Panc1 (cell line): Measurements from ENCODE around the gene VPS16. TPM values are rescaled to one million over a fixed set of nuclear protein-coding genes. Genes with fewer than 3 reads are reported as not detected.

Experiments used
- ATAC-seq: fragments of 200-7000 bp; cut with Tn5 transposase; 2 replicates; pipeline ENCODE4 v1.9.1; 2020; ENCODE audit warnings: mild to moderate bottlenecking, moderate library complexity
- BruUV-seq: library from RNA; stranded (reverse); fragments of 400-500 nt; replicated peaks from 2 replicates; lab custom pipeline; 2021; lab: Mats Ljungman, UMichigan
- CTCF ChIA-PET: fragments of 300-600 bp; sonication (Branson Sonifier 250); formaldehyde crosslinking; loops from one replicate; lab custom pipeline; 2022; ENCODE audit warnings: antibody characterized with exemption; lab: Charles Lee
- POLR2A ChIA-PET: fragments of 300-600 bp; sonication (Branson Sonifier 250); formaldehyde crosslinking; loops from one replicate; lab custom pipeline; 2022; ENCODE audit warnings: antibody characterized with exemption; lab: Charles Lee
- DNase-seq: peaks from one replicate; pipeline ENCODE4 v3.0.0-alpha.2; 2010; ENCODE audit warnings: low read depth, low spot score
- H3K27ac ChIP-seq: 2 replicates; pipeline ENCODE4 v1.5.1; 2011; ENCODE audit warnings: mild to moderate bottlenecking, low read length, inconsistent platforms
- H3K27me3 ChIP-seq: fragments of 200-500 bp; sonication (Bioruptor generic); 2 replicates; pipeline ENCODE4 v1.6.0; 2014; ENCODE audit warnings: low read length, inconsistent platforms; ENCODE audit not compliant: control insufficient read depth, insufficient read depth
- H3K36me3 ChIP-seq: fragments of 200-500 bp; sonication (Bioruptor generic); 2 replicates; pipeline ENCODE4 v1.5.1; 2014; ENCODE audit warnings: inconsistent platforms, mild to moderate bottlenecking, low read length, moderate library complexity; ENCODE audit not compliant: control insufficient read depth, insufficient read depth
- H3K4me1 ChIP-seq: 2 replicates; pipeline ENCODE4 v1.5.1; 2011; ENCODE audit warnings: inconsistent platforms, mild to moderate bottlenecking, low read length, moderate library complexity; ENCODE audit not compliant: control insufficient read depth, insufficient read depth
- H3K4me3 ChIP-seq, 2 experiments: 2 replicates each; pipeline ENCODE4 v1.5.1; 2011 to 2012; ENCODE audit warnings: low read depth in 2 of 2, low read length in 2 of 2, mild to moderate bottlenecking in 2 of 2, inconsistent platforms in 1 of 2, moderate library complexity in 1 of 2
- H3K9me3 ChIP-seq: fragments of 200-500 bp; sonication (Bioruptor generic); 2 replicates; pipeline ENCODE4 v1.5.1; 2014; ENCODE audit warnings: low read depth, mild to moderate bottlenecking, inconsistent platforms, low read length, moderate library complexity; ENCODE audit not compliant: control insufficient read depth, insufficient read depth
- POLR2AphosphoS5 ChIP-seq: IDR thresholded peaks from 2 replicates; pipeline ENCODE4 v1.6.1; 2012; ENCODE audit warnings: mild to moderate bottlenecking, low read depth, low read length, moderate library complexity
- SIN3A ChIP-seq: IDR thresholded peaks from 2 replicates; pipeline ENCODE4 v1.6.1; 2012; ENCODE audit warnings: low read depth, mild to moderate bottlenecking, low read length, moderate library complexity, borderline replicate concordance; ENCODE audit not compliant: insufficient read depth
- TCF7L2 ChIP-seq: IDR thresholded peaks from 2 replicates; pipeline ENCODE4 v1.6.1; 2011; ENCODE audit warnings: mild to moderate bottlenecking, low read depth, low read length, inconsistent platforms
- in situ Hi-C: cut with HindIII; loops from 2 replicates; pipeline ENCODE4 v1.10.0; 2016; ENCODE audit warnings: low sequenced_read_pairs, low pct_unique_long_range_greater_than_20kb
- intact Hi-C: fragments of 100-400 bp; cut with micrococcal nuclease; formaldehyde crosslinking; loops from one replicate; pipeline ENCODE4 v1.10.0; 2022; ENCODE audit not compliant: unreplicated experiment
- total RNA-seq: library from RNA; stranded (reverse); gene quantifications from one replicate; pipeline ENCODE4 v1.2.1, GENCODE V29; 2021; ENCODE audit not compliant: unreplicated experiment
- TF ChIP-seq, protein P1 (sequence below), 2 experiments: IDR thresholded peaks; 2 replicates each; pipeline ENCODE4 v1.6.1; 2011 to 2012; ENCODE audit warnings: low read depth in 2 of 2, control low read depth in 1 of 2, low read length in 1 of 2, mild to moderate bottlenecking in 1 of 2, moderate library complexity in 1 of 2; ENCODE audit not compliant: insufficient read depth in 1 of 2
- TF ChIP-seq, protein P2 (sequence below): fragments of 450-650 bp; IDR thresholded peaks from 2 replicates; pipeline ENCODE4 v1.5.1; 2017; ENCODE audit warnings: mild to moderate bottlenecking

The VPS16 gene
- total RNA-seq, 1 experiment from 2014 or later, result 35.3 TPM

DNA sequence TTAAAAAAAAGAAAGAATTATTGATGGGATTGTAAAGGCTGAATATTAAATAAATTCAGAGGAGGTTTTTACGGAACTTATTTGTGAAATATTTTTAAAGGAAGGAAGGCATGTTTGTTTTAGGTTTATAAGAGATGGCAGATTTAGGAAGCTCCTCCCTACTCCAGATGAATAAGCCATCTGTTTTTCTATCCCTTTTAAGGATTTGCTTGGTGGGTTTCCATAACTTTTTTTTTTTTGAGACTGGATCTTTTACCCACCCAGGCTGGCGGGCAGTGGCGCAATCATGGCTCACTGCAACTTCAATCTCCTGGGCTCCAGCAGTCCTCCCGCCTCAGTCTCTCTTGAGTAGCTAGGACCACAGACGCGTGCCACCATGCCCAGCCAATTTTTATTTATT lies 63.1 kb downstream of the VPS16 start:
- no peaks in the 10 kb centered on the region for H3K27me3 ChIP-seq
- H3K27ac ChIP-seq, result no peak overlapping the region
- H3K4me1 ChIP-seq, result no peaks in the 10 kb centered on the region
- POLR2A ChIA-PET, result no interaction called here
- intact Hi-C loops, result no loop called here
- CTCF ChIA-PET, result no interaction called here
- H3K4me3 ChIP-seq, result no peak overlapping the region
- DNase-seq, result no peak
- in situ Hi-C loops, result no loop called here
- no TSS peak for BruUV-seq
- TF ChIP-seq, protein P1, sequence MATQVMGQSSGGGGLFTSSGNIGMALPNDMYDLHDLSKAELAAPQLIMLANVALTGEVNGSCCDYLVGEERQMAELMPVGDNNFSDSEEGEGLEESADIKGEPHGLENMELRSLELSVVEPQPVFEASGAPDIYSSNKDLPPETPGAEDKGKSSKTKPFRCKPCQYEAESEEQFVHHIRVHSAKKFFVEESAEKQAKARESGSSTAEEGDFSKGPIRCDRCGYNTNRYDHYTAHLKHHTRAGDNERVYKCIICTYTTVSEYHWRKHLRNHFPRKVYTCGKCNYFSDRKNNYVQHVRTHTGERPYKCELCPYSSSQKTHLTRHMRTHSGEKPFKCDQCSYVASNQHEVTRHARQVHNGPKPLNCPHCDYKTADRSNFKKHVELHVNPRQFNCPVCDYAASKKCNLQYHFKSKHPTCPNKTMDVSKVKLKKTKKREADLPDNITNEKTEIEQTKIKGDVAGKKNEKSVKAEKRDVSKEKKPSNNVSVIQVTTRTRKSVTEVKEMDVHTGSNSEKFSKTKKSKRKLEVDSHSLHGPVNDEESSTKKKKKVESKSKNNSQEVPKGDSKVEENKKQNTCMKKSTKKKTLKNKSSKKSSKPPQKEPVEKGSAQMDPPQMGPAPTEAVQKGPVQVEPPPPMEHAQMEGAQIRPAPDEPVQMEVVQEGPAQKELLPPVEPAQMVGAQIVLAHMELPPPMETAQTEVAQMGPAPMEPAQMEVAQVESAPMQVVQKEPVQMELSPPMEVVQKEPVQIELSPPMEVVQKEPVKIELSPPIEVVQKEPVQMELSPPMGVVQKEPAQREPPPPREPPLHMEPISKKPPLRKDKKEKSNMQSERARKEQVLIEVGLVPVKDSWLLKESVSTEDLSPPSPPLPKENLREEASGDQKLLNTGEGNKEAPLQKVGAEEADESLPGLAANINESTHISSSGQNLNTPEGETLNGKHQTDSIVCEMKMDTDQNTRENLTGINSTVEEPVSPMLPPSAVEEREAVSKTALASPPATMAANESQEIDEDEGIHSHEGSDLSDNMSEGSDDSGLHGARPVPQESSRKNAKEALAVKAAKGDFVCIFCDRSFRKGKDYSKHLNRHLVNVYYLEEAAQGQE (IDR thresholded peaks at IDR 0.05; ENCODE audit: insufficient read depth in 1 of 2, low read depth in 2 of 2, low read length in 1 of 2), result no peak
- TF ChIP-seq SIN3A (no peak), TCF7L2 (no peak), POLR2AphosphoS5 (no peak)
- TF ChIP-seq, protein P2, sequence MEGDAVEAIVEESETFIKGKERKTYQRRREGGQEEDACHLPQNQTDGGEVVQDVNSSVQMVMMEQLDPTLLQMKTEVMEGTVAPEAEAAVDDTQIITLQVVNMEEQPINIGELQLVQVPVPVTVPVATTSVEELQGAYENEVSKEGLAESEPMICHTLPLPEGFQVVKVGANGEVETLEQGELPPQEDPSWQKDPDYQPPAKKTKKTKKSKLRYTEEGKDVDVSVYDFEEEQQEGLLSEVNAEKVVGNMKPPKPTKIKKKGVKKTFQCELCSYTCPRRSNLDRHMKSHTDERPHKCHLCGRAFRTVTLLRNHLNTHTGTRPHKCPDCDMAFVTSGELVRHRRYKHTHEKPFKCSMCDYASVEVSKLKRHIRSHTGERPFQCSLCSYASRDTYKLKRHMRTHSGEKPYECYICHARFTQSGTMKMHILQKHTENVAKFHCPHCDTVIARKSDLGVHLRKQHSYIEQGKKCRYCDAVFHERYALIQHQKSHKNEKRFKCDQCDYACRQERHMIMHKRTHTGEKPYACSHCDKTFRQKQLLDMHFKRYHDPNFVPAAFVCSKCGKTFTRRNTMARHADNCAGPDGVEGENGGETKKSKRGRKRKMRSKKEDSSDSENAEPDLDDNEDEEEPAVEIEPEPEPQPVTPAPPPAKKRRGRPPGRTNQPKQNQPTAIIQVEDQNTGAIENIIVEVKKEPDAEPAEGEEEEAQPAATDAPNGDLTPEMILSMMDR, result no peak
- H3K36me3 ChIP-seq, result no peaks in the 10 kb centered on the region
- ATAC-seq, result no peak
- H3K9me3 ChIP-seq, result no peaks in the 10 kb centered on the region

DNA sequence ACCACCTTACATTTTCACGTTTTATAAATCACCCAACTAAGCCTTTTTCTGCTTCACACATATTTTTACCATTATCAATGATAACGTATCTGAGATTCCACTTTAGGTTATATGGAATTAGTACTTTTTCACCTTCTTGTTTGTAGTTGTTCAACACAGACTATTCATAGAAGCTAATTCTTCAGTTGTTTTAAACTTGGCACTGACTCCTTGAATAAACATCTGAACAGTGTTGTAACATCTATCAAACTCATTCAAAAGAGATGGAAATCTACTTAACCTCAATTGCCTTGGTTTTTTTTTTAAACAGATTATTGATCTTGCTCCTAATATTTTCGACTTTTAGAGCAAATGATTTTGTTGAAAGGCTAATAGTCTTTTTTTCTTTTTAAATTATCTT lies 67.0 kb downstream of the VPS16 start:
- no TSS peak for BruUV-seq
- ATAC-seq (no peak), DNase-seq (no peak)
- Histone ChIP-seq H3K36me3 (no peaks in the 10 kb centered on the region), H3K4me1 (no peaks in the 10 kb centered on the region), H3K4me3 (no peak overlapping the region), H3K27me3 (no peaks in the 10 kb centered on the region), H3K27ac (no peak overlapping the region), H3K9me3 (no peaks in the 10 kb centered on the region)
- CTCF ChIA-PET, result interaction anchor here (0.5 kb wide), 1 partner anchor 163 kb away, joined by 4 read pairs; no protein-coding TSS in a partner anchor
- intact Hi-C loops (no loop called here), in situ Hi-C loops (no loop called here)
- TF ChIP-seq POLR2AphosphoS5 (no peak), TCF7L2 (no peak), SIN3A (no peak)
- TF ChIP-seq, protein P1 (IDR thresholded peaks at IDR 0.05; ENCODE audit: insufficient read depth in 1 of 2, low read depth in 2 of 2, low read length in 1 of 2), result no peak
- TF ChIP-seq, protein P2, result no peak
- POLR2A ChIA-PET, result no interaction called here
